ENCODE results near the gene BGN.

DNA sequence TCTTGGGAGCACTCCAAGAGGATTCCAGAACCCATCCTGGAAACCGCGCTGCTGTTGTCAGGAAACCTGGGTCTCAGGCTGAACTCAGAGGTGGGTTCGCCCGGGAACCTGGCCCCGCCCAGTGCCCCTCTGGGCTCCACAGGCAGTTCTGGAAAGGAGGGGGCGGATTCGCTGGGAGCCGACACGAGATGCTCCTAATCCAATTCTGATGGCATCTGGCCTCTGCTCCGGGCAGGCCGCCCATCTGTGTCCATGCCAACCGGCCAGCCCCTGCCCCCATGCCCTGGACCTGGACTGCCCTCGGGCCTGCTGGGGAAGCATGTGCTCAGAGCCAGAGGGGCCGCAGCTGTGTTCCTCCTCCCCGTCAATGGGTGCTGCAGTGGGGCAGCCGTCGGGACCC is 43.6 kb downstream of the BGN start:
- TF ChIP-seq EGR1 (IDR thresholded peaks at IDR 0.05) = no peak
- TF ChIP-seq YY1 (IDR thresholded peaks at IDR 0.05; ENCODE audit: low read depth) = no peak
- no peak for TF ChIP-seq ZBTB7A (IDR thresholded peaks at IDR 0.05; ENCODE audit: low read depth)
- TF ChIP-seq, protein P1, sequence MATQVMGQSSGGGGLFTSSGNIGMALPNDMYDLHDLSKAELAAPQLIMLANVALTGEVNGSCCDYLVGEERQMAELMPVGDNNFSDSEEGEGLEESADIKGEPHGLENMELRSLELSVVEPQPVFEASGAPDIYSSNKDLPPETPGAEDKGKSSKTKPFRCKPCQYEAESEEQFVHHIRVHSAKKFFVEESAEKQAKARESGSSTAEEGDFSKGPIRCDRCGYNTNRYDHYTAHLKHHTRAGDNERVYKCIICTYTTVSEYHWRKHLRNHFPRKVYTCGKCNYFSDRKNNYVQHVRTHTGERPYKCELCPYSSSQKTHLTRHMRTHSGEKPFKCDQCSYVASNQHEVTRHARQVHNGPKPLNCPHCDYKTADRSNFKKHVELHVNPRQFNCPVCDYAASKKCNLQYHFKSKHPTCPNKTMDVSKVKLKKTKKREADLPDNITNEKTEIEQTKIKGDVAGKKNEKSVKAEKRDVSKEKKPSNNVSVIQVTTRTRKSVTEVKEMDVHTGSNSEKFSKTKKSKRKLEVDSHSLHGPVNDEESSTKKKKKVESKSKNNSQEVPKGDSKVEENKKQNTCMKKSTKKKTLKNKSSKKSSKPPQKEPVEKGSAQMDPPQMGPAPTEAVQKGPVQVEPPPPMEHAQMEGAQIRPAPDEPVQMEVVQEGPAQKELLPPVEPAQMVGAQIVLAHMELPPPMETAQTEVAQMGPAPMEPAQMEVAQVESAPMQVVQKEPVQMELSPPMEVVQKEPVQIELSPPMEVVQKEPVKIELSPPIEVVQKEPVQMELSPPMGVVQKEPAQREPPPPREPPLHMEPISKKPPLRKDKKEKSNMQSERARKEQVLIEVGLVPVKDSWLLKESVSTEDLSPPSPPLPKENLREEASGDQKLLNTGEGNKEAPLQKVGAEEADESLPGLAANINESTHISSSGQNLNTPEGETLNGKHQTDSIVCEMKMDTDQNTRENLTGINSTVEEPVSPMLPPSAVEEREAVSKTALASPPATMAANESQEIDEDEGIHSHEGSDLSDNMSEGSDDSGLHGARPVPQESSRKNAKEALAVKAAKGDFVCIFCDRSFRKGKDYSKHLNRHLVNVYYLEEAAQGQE (IDR thresholded peaks at IDR 0.05; ENCODE audit: low read depth) = no peak
- no peak for TF ChIP-seq TCF12 (IDR thresholded peaks at IDR 0.05; ENCODE audit: low read depth)
- no peak for TF ChIP-seq EP300 (IDR thresholded peaks at IDR 0.05; ENCODE audit: borderline replicate concordance)
- TF ChIP-seq CREB1 (IDR thresholded peaks at IDR 0.05; ENCODE audit: low read depth) = no peak
- no peak for TF ChIP-seq TAF1 (IDR thresholded peaks at IDR 0.05; ENCODE audit: low read depth)
- TF ChIP-seq RAD21 (IDR thresholded peaks at IDR 0.05; ENCODE audit: low read depth) = no peak
- TF ChIP-seq CEBPB (IDR thresholded peaks at IDR 0.05) = no peak
- TF ChIP-seq, protein P2, sequence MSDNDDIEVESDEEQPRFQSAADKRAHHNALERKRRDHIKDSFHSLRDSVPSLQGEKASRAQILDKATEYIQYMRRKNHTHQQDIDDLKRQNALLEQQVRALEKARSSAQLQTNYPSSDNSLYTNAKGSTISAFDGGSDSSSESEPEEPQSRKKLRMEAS (IDR thresholded peaks at IDR 0.05) = no peak
- TF ChIP-seq NFIC (IDR thresholded peaks at IDR 0.05) = no peak
- no peak for TF ChIP-seq FOXM1 (IDR thresholded peaks at IDR 0.05; ENCODE audit: borderline replicate concordance, low read depth)

All from Ishikawa (cell line).